ENCODE data around the gene RBM43.
A peak's percentile ranks its signal among the peaks of the same experiment; 100 is the strongest.
"Not testable (repeated sequence)": the region's sequence is repeated elsewhere in the genome, so short reads cannot be mapped to it uniquely, and the experiment has no call there.

The RBM43 gene

DNA sequence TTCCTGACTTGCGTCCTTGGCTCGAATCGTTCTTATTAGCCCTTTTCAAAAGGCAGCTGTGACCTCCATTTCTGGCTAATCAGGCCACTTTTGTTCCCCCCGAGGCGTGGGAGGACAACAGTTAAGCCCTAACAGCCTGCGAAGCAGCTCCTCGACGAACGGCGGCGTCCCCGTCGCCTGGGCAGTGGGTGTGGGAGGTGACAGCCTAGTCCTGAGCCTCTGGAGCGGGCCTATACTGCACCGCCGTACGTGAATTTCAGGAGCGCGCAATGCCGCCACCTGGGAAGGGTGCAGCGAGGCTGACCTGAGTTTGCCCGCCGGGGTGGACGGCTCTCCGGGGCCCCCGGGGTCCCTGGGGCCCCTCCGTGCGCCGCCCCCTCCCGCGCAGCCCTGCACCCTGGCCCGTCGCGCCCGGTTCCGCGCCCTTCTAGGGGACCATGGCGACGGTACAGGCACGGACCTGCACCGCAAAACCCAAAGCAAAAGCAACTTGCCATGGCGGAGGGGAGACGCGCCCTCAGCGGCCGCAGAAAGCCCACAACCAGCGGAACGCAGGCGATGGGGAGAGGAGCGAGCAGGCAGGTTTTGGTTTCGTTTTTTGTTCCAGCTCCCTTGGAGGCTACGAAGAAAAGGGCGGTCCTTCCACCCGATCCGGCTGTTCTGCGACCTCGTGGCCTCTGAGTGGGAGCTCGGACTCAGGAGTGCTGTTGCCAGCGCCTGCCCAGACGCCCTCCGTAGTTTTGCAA, at the start of gene RBM43:
Gene RBM43, minus strand, starts transcription at position 633 of the 746 bp plus-strand sequence. Its CDS starts 136 bp downstream, at position 497.
- peak; percentile 68 for DNase-seq (ENCODE audit: low spot score)

- not testable (repeated sequence) for DNase-seq (ENCODE audit: low spot score)
Measured at GRCh38 chr2:151310313-151310712, 48.6 kb upstream of the RBM43 start.

- no peak for DNase-seq (ENCODE audit: low spot score)
Measured at GRCh38 chr2:151306621-151307020, 45.0 kb upstream of the RBM43 start.

DNA sequence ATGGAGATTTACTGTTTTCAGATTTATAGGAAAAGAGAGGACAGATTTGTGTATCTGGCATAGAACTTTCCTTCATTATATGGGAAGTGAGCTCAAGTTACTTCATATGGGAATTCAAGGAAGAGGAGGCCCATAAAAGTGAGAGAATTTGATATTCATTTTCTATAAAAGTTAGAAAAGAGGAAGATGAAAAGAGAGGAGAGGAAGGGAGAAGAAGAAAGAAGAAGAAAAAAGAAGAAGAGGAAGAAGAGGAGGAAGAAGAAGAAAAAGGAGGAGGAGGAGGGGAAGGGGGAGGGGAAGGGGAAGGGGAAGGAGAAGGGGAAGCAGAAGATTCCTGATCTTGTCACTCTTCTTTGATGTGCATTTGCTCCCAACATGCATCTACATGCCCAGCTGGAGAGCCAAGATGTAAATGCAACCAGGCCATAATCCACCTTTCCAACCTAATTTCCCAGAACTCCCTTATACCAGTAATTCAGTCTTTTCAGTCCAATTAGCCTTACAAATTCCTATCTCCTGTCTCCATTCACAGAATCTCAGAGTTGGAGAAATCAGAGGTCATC, 43.5 kb upstream of the RBM43 start:
- no peak for DNase-seq (ENCODE audit: low spot score)

GRCh38 chr2:151302879-151303278, 41.2 kb upstream of the RBM43 start:
- DNase-seq (ENCODE audit: low spot score), result no peak

- DNase-seq (ENCODE audit: low spot score), result no peak
Measured at GRCh38 chr2:151302404-151302803, 40.7 kb upstream of the RBM43 start.

DNA sequence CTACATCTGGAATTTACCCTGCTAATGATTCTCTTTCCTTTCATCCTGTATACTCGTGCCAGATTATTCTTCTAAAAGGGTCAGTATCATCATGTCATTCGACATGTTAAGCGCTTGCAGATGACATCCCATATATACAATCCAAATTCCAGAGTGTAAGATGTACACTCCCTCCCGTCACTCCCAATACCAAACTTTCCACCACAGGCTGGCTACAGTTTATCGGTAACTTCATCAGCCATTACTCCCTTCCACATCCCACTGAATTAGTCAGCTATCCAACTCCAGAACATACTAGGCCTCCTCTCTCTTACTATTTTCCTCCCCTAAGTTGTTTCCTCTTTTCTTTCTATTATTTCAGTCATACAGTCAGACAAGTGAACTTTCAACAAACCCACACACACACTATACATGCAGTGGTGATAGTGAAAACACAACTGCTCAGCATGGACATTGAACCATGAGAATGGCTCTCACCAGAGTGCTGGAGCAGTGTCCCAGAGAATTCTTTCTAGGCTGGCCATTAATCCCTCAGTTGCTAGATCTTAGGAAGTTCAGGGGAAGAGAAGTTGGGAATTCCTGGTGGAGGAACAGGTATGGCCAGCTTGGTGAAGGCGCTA, 38.4 kb upstream of the RBM43 start:
- DNase-seq (ENCODE audit: low spot score), result no peak

DNA sequence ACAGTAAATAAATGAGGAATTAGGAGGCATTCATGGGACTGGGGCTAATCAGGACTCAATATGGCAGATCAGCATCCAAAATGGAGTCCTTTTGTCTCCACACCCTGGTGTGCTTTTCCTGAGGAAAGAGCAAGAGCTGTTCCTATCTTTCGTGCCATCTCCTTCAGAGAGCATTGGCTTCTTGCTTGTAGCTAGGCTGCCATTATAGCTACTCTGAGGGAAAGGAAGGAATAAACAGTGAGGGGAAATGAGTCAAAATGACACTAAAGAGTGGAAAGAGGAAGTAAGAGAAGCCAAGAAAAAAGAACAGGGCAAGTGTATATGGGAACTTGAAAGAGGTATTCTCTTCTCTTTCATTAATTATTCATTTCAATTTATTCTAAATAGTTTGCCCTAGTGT, 36.2 kb upstream of the RBM43 start:
- DNase-seq (ENCODE audit: low spot score), result no peak

- DNase-seq (ENCODE audit: low spot score), result not testable (repeated sequence)
Measured at GRCh38 chr2:151295926-151296325, 34.3 kb upstream of the RBM43 start.

GRCh38 chr2:151292546-151292945, 30.9 kb upstream of the RBM43 start:
- DNase-seq (ENCODE audit: low spot score), result no peak

GRCh38 chr2:151292141-151292540, 30.5 kb upstream of the RBM43 start:
- no peak for DNase-seq (ENCODE audit: low spot score)

GRCh38 chr2:151291224-151291623, 29.6 kb upstream of the RBM43 start:
- DNase-seq (ENCODE audit: low spot score), result no peak

- DNase-seq (ENCODE audit: low spot score), result no peak
Measured at GRCh38 chr2:151289972-151290866, 28.6 kb upstream of the RBM43 start.

- DNase-seq (ENCODE audit: low spot score), result no peak
Measured at GRCh38 chr2:151287513-151288250, 26.0 kb upstream of the RBM43 start.

GRCh38 chr2:151282401-151282800, 20.7 kb upstream of the RBM43 start:
- DNase-seq (ENCODE audit: low spot score), result no peak

- DNase-seq (ENCODE audit: low spot score), result no peak
Measured at GRCh38 chr2:151280271-151280670, 18.6 kb upstream of the RBM43 start.

- DNase-seq (ENCODE audit: low spot score), result no peak
Measured at GRCh38 chr2:151278487-151278886, 16.8 kb upstream of the RBM43 start.

- DNase-seq (ENCODE audit: low spot score), result no peak
Measured at GRCh38 chr2:151277067-151277466, 15.4 kb upstream of the RBM43 start.

DNA sequence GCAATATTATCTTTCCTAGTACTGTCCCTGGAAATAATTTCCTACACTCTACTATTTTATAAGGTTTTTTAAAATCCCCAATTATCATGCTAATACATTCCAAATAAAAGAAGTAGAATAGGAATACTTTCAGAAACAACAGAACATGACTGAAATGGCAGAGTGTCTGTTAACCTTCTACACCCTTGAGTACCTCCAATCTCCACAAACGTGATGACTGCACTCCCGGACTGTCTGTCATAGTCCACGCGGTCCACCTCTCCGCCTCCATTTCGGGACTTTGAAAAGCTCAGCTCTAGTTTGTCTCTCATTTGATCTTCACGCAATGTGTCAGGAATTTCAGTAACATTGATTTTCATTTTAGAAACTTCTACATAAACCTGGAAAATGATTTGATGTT, 13.6 kb upstream of the RBM43 start:
- no peak for DNase-seq (ENCODE audit: low spot score)

GRCh38 chr2:151271824-151272223, 10.2 kb upstream of the RBM43 start:
- no peak for DNase-seq (ENCODE audit: low spot score)

GRCh38 chr2:151269798-151270568, 8.3 kb upstream of the RBM43 start:
- no peak for DNase-seq (ENCODE audit: low spot score)

Measured in iPS-NIHi11 (cell line).